Stimulated activated CD4-positive, alpha-beta T cell treated with anti-CD3 and anti-CD28 coated beads, Interleukin-12 subunit alpha, Interleukin-12 subunit beta, amount 100 ng/mL, for 48 hours (primary cell): ENCODE results near the gene MAP2K3.

ENCODE experiments used
- DNase-seq, 3 donors: peaks; one replicate each; pipeline ENCODE4 v3.0.0-alpha.2; 2020; ENCODE audit warnings: low read depth in 2 of 3, low spot score in 1 of 3

The MAP2K3 gene

DNA sequence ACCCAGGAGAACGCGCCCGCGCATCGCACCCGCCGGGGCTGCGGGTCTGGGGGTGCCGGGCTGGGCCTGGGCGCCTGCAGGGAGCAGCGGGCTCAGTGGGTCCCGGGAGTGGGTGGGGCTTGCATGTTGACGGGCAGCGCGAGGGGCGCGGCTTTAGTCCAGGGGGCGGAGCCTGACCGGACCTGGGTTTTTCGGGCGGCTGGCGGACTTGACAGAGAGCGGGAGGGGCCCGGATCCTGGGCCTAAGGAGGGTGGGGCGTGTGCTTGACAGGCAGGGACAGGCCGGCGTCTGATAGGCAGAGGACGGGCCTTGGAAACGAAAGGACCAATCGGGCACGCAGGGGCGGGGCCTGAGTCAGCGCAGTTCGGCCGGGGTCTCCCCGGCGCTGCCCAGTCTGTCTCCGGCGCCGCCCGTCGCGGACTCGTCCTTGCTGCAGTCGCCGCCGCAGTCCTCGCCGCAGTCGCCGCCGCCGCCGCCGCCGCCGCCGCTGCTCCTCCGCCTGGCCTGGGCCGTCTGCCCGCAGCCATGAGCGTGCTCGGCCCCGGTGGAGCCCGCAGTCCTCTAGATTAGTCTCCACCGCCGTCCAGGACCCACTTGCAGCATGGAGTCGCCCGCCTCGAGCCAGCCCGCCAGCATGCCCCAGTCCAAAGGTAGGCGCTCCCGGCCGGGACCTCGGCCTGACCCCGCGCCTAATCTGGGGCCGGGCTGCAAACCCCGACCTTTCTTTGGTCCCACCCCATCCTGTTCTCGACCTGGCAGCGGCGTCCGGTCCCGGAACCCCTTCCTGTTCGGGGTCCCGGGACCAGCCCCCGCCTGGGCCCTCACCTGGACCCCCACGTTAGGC, at the start of gene MAP2K3:
Gene MAP2K3 (plus strand): TSS at position 393 of the 845 bp plus-strand sequence. CDS start 210 bp downstream, at position 603.
- peak; percentile 97 to 99 (median 97) for DNase-seq

DNA sequence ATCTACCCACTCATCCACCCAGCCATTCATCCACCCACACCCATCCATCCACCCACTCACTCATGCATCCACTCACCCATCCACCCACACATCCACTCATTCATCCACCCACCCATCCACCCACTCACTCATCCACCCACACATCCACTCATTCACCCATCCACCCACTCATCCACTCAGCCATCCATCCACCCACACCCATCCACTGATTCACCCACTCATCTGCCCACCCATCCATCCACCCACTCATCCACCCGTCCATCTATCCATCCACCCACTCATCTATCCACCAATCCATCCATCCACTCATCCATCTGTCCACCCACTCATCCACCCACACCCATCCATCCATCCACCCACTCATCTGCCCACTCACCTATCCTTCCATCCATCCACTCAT, 48.6 kb upstream of the MAP2K3 start:
- DNase-seq = no peak

DNA sequence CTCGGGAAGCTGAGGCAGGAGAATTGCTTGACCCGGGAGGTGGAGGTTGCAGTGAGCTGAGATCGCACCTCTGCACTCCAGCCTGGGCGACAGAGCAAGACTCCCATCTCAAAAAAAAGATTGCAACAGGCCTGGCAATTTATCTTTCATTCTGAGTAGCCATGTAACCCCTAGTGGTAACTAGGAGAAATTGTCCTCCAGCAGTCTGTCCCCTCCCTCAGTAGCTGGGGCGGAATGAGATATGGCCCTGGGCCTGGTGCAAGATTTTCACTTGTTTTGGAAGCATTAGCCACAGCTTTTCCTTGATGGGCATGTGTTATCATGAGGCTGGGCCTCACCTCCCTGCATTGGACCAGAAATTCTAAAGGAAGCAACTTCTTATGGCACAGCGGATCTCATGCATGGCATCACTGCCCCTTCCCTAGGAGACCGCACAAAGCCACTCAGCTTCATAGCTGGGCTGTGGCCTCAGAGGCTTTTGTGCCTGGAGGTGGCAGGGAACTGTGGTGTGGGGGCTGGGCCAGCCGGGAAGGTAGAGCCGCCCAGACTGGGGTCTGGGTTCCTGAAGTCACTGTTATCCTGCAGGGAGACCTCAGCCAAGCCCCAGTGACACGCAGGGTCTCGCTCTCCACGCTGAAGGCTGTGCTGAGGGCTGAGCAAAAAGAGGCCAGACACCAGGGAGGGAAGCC, 44.7 kb upstream of the MAP2K3 start:
- no peak for DNase-seq

DNA sequence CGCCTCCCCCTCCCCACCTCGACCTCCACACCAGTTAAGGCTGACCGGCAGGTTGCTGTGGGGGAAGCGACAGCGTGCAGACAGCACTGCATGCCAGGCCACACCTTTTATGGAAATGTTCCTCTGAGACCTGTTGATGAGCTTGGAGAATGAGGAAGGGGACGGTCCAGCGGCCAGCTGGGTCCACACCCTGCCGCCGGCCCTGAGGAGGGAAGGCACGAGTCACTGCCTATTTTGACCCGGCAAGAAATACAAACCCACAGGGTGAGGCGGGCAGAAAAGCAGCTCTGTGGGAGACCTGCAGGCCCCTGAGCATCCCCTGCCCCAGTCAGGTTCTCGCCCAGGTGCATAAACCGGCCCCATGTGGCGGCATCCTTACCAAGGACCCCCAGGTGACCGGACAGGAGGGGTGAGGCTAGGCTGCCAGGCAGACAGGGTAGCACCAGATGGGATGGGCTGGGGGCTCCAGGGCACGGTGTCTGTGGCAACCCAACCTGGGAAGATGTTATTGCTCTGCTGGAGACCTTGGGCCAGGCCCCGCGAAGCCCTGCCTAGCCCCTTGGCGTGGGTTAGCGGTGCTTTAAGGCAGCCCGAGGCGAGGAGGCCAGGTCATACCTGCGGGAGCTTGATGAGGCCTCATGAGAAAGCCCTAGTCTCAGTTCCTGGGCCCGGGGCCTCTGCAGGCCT, 44.0 kb upstream of the MAP2K3 start:
- no peak for DNase-seq

DNA sequence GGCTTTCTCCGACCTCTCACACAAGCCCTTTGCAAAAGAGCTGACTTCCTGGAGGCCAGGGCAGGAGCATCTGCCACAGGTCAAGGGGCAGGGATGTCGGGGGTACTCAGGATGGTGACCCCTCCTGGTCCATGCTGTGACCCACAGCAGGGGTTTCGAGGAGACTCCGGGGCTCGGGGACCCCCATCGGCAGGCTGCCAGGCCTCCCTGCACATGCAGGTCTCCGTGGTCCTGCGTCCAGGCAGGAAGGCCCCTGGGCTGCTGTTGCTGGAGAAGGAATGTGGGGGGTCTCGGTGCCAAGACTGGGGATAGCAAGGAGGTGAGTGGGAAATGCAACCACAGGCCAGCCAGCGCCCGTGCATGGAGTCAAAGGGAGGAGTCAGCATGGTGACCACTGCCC, 42.9 kb upstream of the MAP2K3 start:
- DNase-seq = no peak

DNA sequence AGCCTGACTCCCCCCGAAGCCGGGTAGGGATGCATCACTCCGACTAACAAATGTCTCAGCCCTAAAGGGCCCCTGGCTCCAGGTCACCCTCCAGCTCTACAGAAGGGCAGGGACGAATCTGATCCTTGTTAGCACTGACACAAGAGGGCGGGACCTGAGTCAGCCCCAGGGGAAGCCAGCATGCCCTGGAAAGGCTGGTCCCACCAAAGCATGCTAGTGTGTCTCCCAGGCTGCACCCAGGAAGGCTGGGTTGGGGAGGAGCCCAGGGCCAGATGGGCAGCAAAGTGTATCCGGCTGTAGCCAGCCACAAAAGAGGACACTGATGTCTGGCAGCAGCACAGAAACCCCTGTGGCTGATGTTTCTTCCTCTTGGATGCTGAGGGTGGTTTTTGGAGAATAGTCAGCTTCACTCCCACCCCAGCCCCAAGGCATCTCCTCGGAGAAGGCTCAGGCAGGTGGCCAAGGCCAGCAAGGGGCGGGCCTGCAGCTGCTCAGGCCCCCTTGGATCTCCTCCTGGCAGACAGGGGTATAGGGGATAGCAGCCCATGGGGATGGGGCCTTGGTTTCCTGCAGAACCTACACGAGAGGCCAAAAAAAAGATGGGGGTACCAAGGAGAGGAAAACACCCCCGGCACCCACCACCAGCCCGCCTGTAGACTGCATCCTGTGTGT, 42.3 kb upstream of the MAP2K3 start:
- no peak for DNase-seq

DNA sequence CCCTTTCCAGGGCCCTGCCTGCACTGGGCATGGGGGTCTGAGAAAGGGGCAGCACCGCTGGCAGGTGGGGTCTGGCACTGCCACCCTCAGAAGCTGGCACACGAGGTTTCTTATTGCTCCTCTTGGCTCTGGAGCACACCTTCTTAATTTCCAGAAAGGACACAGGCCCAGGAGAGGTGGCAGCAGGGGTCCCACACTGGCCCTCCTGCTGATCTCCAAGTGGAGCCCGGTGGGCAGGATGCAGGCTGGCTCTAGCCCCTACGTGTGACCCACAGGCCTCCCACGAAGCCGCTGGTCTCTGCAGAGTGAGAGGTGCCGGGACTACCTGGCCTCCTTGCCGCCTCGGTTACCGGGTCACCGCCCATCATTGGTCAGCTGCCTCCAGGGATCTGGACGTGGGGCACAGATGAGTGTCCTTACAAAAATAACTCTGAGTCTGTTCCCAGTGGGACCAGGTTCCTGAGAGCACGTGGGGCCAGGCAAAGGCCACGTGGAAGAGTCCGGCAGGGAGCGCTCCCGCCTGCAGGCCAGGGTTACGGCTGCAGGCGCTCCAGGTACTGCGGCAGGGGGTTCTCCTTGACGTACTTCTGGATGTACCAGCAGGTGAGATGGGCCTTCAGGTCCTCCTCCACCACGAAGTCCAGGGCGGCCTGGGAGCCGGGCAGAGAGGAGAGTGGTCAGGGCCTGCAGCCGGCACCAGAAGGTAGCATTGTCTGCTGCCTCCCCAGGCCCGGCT, 41.6 kb upstream of the MAP2K3 start:
- DNase-seq = no peak

DNA sequence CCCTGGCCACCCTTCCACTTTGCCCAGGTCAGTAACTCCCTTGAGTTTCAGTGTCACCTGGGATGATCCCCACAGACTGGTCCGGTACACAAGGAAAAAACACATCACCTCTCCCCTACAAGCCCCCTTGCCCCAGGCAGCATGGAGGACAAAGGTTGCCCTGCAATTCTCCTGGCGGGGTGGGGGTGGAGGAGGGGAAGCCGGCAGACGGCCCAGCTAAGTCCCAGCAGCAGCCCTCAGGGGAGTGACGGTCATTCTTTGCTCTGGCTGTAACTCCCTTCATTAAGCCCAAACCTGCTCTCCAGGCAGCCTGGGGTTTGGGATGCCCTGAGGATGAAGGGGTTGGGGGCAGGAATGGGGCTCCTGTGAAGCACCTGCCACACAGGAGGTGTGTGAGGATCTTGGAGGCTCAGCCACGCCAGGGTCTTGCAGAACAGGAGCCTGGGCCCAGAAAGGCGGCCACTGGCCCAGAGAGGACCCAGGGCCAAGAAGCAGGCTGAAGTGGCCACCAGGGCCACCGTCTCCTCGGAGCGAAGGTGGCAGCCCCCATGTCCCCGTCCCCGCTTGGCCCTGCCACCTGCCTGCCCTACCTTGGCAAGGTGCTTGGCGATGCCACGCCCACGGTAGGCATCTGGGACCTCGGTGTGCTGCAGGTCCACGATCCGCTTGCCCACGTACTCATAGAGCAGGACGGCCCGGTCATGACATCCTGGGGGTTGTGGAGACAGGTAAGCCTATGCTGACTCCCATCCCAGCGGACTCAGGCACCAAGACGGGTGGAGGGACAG, 40.8 kb upstream of the MAP2K3 start:
- no peak for DNase-seq

DNA sequence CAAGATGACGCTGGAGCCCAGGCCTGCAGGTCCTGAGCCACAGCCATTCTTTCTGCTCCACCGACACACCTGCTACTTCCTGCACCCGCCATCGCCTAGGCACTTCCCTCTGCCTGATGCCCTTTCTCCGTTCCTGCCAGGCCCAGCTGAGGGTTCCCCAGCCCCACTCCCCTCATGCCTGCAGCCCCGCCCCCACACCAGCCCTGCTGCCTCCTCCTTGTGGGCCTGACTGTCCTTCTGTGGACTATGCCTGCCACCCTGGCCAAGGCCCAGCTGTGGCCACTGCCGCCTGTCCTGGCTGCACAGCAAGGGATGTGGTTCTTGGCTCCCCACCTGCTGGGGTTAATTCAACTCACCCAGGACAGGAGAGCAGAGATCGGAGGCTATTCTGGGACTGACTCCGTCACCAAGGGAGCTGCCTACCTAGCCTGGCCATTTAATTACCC, 38.8 kb upstream of the MAP2K3 start:
- no peak for DNase-seq

DNA sequence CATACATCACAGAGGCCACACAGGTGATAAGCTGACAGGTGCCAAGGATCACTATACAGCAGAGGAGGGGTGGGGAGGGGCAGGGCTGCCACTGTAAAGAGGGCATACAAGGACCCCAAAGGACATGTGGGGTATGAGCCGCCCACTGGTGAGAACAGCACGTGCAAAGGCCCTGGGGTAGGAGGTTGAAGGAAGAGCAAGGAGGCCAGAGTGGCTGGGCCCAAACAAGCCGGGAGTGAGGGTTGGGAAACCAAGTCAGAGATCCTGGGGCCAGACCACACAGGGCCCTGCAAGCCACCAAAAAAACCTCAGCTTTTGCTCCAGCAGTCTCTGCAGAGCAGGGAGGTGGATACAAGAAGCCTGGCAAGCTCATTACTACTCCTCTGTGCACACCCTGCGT, 37.8 kb upstream of the MAP2K3 start:
- no peak for DNase-seq

DNA sequence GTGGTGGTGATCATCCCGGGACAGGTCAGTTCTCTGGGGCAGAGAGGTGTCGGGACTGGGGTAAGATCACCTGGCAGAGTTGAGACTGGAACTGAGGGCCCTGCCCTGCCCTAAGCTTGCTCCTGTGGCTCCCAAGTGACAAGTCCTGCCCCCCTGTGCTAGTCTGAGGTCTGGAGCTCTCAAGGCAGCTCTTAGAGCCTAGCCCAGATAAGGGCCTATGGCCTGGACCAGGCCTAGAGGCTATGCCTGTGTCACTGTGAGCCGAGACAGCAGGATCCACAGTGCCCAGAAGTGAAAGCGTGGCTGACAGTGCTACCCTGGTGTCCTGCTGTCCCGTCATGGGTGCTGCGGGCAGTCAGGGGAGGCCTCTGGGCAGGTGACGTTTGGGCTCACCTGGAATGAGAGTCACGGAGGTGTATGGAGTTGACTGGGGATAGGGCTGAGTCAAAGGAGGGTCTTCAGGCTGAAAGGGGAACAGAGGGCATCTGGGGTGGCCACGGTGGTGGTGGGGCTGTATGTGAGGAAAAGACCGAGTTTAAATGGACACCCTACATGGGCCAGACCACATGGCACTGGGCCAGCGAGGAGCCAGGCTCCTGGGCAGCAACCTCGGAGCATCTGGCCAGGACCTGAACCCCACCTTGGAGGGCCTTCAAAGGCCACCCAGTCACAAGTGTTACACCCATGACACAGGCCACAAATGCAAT, 36.8 kb upstream of the MAP2K3 start:
- DNase-seq = no peak

DNA sequence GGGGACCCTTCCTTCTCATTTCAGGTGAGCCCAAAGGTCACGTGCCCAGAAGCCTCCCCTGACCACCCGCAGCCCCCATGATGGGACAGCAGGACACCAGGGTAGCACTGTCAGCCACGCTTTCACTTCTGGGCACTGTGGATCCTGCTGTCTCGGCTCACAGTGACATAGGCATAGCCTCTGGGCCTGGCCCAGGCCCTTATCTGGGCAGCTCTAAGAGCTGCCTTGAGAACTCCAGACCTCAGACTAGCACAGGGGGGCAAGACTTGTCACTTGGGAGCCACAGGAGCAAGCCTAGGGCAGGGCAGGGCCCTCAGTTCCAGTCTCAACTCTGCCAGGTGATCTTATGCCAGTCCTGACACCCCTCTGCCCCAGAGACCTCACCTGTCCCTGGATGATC, 36.0 kb upstream of the MAP2K3 start:
- no peak for DNase-seq

DNA sequence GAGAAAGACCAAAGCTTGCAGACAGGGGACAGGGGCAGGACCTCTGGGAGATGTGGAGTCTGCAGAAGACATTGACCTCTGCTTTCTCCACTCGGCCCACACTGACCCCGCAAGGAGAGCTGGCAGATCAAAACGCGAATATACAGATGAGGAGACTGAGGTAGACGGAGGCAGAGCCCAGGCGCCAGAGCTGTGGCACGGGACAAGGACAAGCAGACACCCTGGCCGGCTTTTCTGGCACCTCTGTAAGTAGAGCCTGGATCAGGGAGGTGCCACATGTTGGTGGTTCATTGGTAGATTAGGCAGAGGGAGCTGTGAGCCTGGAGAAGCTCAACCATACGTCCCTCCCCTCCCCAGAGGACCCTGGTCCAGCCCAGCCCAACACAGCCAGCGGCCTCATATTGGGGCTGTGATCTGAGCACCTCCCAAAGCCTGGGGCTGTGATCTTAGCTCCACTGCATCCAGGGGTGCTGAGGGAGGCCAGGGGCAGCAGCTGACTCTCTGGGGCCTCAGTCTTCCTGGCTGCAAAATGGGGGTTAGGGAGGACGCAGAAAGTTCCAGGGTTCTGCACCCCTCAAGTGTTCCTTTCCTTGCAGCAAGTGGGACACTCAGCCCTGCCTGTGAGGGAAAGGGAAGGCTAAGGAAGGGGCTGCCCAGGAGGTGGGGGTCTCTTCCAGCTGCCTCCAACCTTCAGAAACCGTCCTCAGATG, 35.3 kb upstream of the MAP2K3 start:
- DNase-seq = no peak

DNA sequence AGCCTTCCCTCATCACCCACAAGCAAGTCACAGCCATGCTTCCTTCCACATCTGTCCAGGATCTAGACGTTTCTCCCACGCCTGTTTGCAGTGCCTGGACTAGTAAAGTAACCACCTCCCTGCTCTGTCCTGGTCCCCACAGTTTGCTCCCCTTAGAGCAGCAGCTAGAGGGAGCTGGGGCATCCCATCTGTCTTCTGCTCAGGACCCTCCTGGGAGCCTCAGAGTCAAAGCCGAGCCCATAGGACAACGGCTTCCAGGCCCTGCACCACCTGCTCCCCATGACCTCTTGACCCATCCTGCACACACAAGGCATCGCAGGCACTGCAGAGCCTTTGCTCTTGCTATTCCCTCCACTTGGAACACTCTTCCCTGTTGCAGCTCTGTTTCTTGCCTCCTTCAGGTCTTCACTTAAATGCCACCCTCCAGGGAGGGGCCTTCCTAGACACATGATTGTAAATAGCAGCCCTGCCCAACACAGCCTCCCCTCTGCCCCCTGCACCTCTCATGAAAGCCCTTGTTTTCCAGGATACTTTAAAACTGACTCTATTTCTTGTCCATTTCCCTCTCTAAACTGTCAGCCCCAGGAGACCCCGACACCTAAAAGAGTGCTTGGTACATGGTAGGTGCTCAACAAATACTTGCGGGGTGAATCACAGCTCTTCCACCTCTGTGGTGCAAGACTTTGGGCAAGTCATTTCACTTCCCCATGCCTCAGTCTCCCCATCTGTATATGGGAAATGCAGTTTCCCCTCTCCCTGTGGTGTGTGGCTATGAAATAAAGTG, 34.4 kb upstream of the MAP2K3 start:
- no peak for DNase-seq

DNA sequence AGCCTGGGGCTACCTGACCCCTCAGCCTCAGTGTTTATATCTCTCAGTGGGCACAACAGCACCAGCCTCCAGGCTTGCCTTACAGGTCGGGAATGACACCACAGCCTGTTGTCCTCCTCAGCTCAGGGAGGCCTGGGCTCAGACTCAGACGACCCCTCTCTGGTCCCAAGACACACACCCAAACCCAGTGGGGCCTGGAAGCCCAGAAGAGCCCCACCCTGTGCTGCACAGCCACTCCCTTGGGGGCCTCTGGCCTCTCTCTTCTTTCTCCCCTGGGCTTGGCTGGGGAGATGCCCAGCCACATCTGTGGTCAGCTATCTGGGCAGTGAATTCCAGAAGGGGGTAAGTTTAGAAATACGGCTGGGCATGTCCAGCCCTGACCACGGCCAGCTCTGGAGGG, 33.7 kb upstream of the MAP2K3 start:
- no peak for DNase-seq

DNA sequence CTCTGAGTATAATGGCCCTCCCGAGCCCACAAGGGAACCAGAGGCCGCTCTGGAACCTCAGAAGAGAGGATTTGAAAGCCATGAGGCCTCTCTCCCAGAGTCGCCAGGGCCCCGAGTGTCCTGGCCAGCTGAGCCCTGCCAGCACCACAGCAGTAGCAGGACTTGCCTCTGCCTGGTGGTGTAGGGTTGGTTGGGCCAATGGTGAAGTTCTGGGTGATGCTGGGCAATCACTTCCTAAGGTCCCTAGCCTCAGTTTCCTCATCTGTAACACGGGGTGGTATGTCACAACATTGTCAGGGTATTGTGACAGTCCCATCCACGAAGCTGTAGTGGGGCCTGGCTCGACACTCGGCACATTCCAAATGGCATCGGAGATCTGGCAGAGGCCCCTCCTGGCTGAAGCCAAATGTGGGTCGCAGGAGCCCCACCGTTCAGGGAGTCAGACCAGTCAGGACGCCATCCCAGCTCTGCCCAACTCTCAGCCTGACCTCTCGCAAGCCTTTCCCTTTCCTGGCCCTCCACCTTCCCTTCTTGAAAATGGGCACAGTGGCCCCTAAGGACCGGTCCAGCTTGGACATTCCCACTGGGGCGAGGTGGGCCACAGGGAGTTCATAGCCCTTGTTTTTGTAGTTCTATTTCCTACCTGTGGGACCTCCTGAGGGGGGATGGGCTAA, 33.0 kb upstream of the MAP2K3 start:
- no peak for DNase-seq

DNA sequence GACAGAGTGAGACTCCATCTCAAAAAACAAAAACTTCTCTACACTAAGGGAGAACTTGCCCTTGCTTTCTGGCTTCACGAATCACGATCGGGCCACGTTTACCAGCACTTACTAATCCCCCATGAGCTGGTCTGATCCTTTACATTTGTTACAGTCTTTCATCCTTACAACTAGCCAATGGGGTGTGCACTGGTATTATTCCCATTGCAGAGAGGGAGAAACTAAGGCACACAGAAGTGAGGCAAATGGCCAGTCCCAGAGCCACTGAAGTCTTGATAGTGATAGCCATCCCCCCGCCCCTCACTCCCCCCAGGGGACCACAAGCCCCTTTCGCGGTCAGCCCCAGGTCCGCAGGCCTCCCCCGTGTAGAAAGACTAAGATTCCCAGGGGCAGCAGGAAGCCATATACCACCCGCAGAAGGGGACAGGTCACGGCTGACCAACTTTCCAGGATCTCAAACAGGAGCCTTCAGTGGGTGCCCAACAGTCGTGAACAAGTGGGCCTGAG, 32.2 kb upstream of the MAP2K3 start:
- DNase-seq = no peak
